Measurements from ENCODE around the gene CATSPER1. TPM values are rescaled to one million over a fixed set of nuclear protein-coding genes. Genes with fewer than 3 reads are reported as not detected.

Gene CATSPER1
- total RNA-seq, 8 experiments from 2014 or later, result 0.21 to 3.1 (median 0.35) TPM; not detected in 3

GRCh38 chr11:66002648-66003225 lies 23.5 kb downstream of the CATSPER1 start:
- 0% methylated on average over 1 to 6 of the region's 40 CpGs; no CpG with 5 or more reads in 4 of the 10 experiments for WGBS, 10 experiments
- H3K4me3 ChIP-seq, result peak overlapping the region; percentile 69 to 83 (median 75)
- in situ Hi-C loops (cut with MboI; ENCODE audit: low pct_unique_long_range_greater_than_20kb in 2 of 9, low sequenced_read_pairs in 9 of 9, unreplicated experiment in 9 of 9), result no loop called here
- H3K27ac ChIP-seq, result peak overlapping the region; percentile 97 to 99
- H3K4me1 ChIP-seq (replicated peaks in 1 of 2), result peaks cover 8 to 10% of the 10 kb centered on the region in 2 donors
- ATAC-seq (replicated peaks in 6 of 8), result peak in 5 of 8 experiments; percentile 58 to 72 (median 62)

- Histone ChIP-seq H3K27ac (peak within 1 kb of the TSS; percentile 97 to 99), H3K4me3 (peak within 1 kb of the TSS; percentile 69 to 83 (median 75)), H3K4me1 (replicated peaks in 1 of 2) (peaks cover 8 to 10% of the 10 kb centered on the region in 2 donors)
- in situ Hi-C loops (cut with MboI; ENCODE audit: low pct_unique_long_range_greater_than_20kb in 2 of 9, low sequenced_read_pairs in 9 of 9, unreplicated experiment in 9 of 9), result no loop called here
- ATAC-seq (replicated peaks in 6 of 8), result peak; percentile 81 to 89 (median 85)
- 0 to 3% (median 0%) methylated on average over 5 to 29 of the region's 55 CpGs; no CpG with 5 or more reads in 3 of the 10 experiments for WGBS, 10 experiments
Measured at GRCh38 chr11:66001942-66002647, 24.2 kb downstream of the CATSPER1 start, which contains the start of the genes BANF1 and EIF1AD. Gene BANF1 (plus strand): TSS chr11:66002503. CDS start chr11:66003251, 748 bp downstream. Gene EIF1AD (minus strand): TSS chr11:66002157. CDS start chr11:66000389, 1,768 bp downstream.

- in situ Hi-C loops (cut with MboI; ENCODE audit: low pct_unique_long_range_greater_than_20kb in 2 of 9, low sequenced_read_pairs in 9 of 9, unreplicated experiment in 9 of 9), result loop anchor here in 4 of 9 experiments (25.0 kb wide), 2 partner anchors 110 to 285 kb away; partner anchors contain the start of genes KAT5 (in 3 of the 4), RNASEH2C (in 3 of the 4), CCDC85B (in 1 of the 4) and CTSW (in 1 of the 4)
Measured at GRCh38 chr11:65997286-65997685, 29.0 kb downstream of the CATSPER1 start.

GRCh38 chr11:65992056-65992455 lies 34.2 kb downstream of the CATSPER1 start:
- ATAC-seq (replicated peaks in 6 of 8), result no peak
- WGBS, 10 experiments, result 33 to 100% (median 90%) methylated on average over 1 to 5 of the region's 5 CpGs; no CpG with 5 or more reads in 2 of the 10 experiments
- Histone ChIP-seq H3K4me1 (replicated peaks in 1 of 2) (no peaks in the 10 kb centered on the region), H3K27ac (no peak overlapping the region), H3K4me3 (no peak overlapping the region)
- in situ Hi-C loops (cut with MboI; ENCODE audit: low pct_unique_long_range_greater_than_20kb in 2 of 9, low sequenced_read_pairs in 9 of 9, unreplicated experiment in 9 of 9), result loop anchor here in 4 of 9 experiments (25.0 kb wide), 2 partner anchors 105 to 280 kb away; partner anchors contain the start of genes KAT5 (in 3 of the 4), RNASEH2C (in 3 of the 4), CCDC85B (in 1 of the 4) and CTSW (in 1 of the 4)

More at GRCh38 chr11:65997286-65997685, 29.0 kb downstream of the CATSPER1 start:
- H3K4me3 ChIP-seq, result no peak overlapping the region
- peaks cover 3 to 6% of the 10 kb centered on the region in 2 donors for H3K4me1 ChIP-seq (replicated peaks in 1 of 2)
- no peak overlapping the region for H3K27ac ChIP-seq
- 50 to 100% (median 100%) methylated on average over 1 to 2 of the region's 2 CpGs; no CpG with 5 or more reads in 2 of the 10 experiments for WGBS, 10 experiments
- no peak for ATAC-seq (replicated peaks in 6 of 8)

- in situ Hi-C loops (cut with MboI; ENCODE audit: low pct_unique_long_range_greater_than_20kb in 2 of 9, low sequenced_read_pairs in 9 of 9, unreplicated experiment in 9 of 9), result loop anchor here in 5 of 9 experiments (10.0 to 25.0 kb wide), 3 partner anchors 102 to 277 kb away; partner anchors contain the start of genes KAT5 (in 3 of the 5), RNASEH2C (in 3 of the 5), FIBP (in 2 of the 5) and CCDC85B (in 1 of the 5)
- 10 to 93% (median 25%) methylated on average over 1 to 4 of the region's 10 CpGs; no CpG with 5 or more reads in 2 of the 10 experiments for WGBS, 10 experiments
- Histone ChIP-seq H3K27ac (no peak overlapping the region), H3K4me1 (replicated peaks in 1 of 2) (no peaks in the 10 kb centered on the region), H3K4me3 (no peak overlapping the region)
- ATAC-seq (replicated peaks in 6 of 8), result peak; percentile 99 to 100 (median 99)
Measured at GRCh38 chr11:65988791-65989592, 37.3 kb downstream of the CATSPER1 start.

- ATAC-seq (replicated peaks in 6 of 8), result no peak
- in situ Hi-C loops (cut with MboI; ENCODE audit: low pct_unique_long_range_greater_than_20kb in 2 of 9, low sequenced_read_pairs in 9 of 9, unreplicated experiment in 9 of 9), result loop anchor here in 5 of 9 experiments (10.0 to 25.0 kb wide), 3 partner anchors 100 to 275 kb away; partner anchors contain the start of genes KAT5 (in 3 of the 5), RNASEH2C (in 3 of the 5), FIBP (in 2 of the 5) and CCDC85B (in 1 of the 5)
- Histone ChIP-seq H3K27ac (no peak overlapping the region), H3K4me1 (replicated peaks in 1 of 2) (no peaks in the 10 kb centered on the region), H3K4me3 (no peak overlapping the region)
- 38 to 90% (median 63%) methylated on average over 1 to 2 of the region's 9 CpGs; no CpG with 5 or more reads in 6 of the 10 experiments for WGBS, 10 experiments
Measured at GRCh38 chr11:65987336-65987735, 38.9 kb downstream of the CATSPER1 start.

GRCh38 chr11:65983589-65983987 lies 42.7 kb downstream of the CATSPER1 start:
- Histone ChIP-seq H3K4me1 (replicated peaks in 1 of 2) (no peaks in the 10 kb centered on the region), H3K4me3 (no peak overlapping the region), H3K27ac (no peak overlapping the region)
- 20 to 90% (median 79%) methylated on average over 1 to 3 of the region's 5 CpGs; no CpG with 5 or more reads in 5 of the 10 experiments for WGBS, 10 experiments
- in situ Hi-C loops (cut with MboI; ENCODE audit: low pct_unique_long_range_greater_than_20kb in 2 of 9, low sequenced_read_pairs in 9 of 9, unreplicated experiment in 9 of 9), result loop anchor here in 5 of 9 experiments (10.0 to 25.0 kb wide), 3 partner anchors 96 to 271 kb away; partner anchors contain the start of genes KAT5 (in 3 of the 5), RNASEH2C (in 3 of the 5), FIBP (in 2 of the 5) and CCDC85B (in 1 of the 5)
- ATAC-seq (replicated peaks in 6 of 8), result peak in 2 of 8 experiments; percentile 11 to 15

- WGBS, 10 experiments, result 69 to 92% (median 79%) methylated on average over 2 to 16 of the region's 22 CpGs
- peak in 2 of 8 experiments; percentile 11 to 12 for ATAC-seq (replicated peaks in 6 of 8)
- Histone ChIP-seq H3K4me3 (no peak overlapping the region), H3K4me1 (replicated peaks in 1 of 2) (no peaks in the 10 kb centered on the region), H3K27ac (no peak overlapping the region)
- in situ Hi-C loops (cut with MboI; ENCODE audit: low pct_unique_long_range_greater_than_20kb in 2 of 9, low sequenced_read_pairs in 9 of 9, unreplicated experiment in 9 of 9), result loop anchor here in 5 of 9 experiments (10.0 to 25.0 kb wide), 3 partner anchors 96 to 271 kb away; partner anchors contain the start of genes KAT5 (in 3 of the 5), RNASEH2C (in 3 of the 5), FIBP (in 2 of the 5) and CCDC85B (in 1 of the 5)
Measured at GRCh38 chr11:65982824-65983588, 43.3 kb downstream of the CATSPER1 start.

- WGBS, 10 experiments, result 52 to 100% (median 78%) methylated on average over 1 to 8 of the region's 16 CpGs; no CpG with 5 or more reads in 3 of the 10 experiments
- H3K4me1 ChIP-seq (replicated peaks in 1 of 2), result no peaks in the 10 kb centered on the region
- ATAC-seq (replicated peaks in 6 of 8), result peak in 6 of 8 experiments; percentile 6 to 32 (median 22)
- H3K4me3 ChIP-seq, result no peak overlapping the region
- no peak overlapping the region for H3K27ac ChIP-seq
- in situ Hi-C loops (cut with MboI; ENCODE audit: low pct_unique_long_range_greater_than_20kb in 2 of 9, low sequenced_read_pairs in 9 of 9, unreplicated experiment in 9 of 9), result loop anchor here in 5 of 9 experiments (10.0 to 25.0 kb wide), 3 partner anchors 95 to 270 kb away; partner anchors contain the start of genes KAT5 (in 3 of the 5), RNASEH2C (in 3 of the 5), FIBP (in 2 of the 5) and CCDC85B (in 1 of the 5)
Measured at GRCh38 chr11:65981972-65982823, 44.1 kb downstream of the CATSPER1 start.

GRCh38 chr11:65981101-65981740 lies 45.1 kb downstream of the CATSPER1 start:
- in situ Hi-C loops (cut with MboI; ENCODE audit: low pct_unique_long_range_greater_than_20kb in 2 of 9, low sequenced_read_pairs in 9 of 9, unreplicated experiment in 9 of 9), result loop anchor here in 5 of 9 experiments (10.0 to 25.0 kb wide), 3 partner anchors 94 to 269 kb away; partner anchors contain the start of genes KAT5 (in 3 of the 5), RNASEH2C (in 3 of the 5), FIBP (in 2 of the 5) and CCDC85B (in 1 of the 5)
- WGBS, 10 experiments, result 70 to 100% (median 86%) methylated on average over 2 to 5 of the region's 12 CpGs; no CpG with 5 or more reads in 6 of the 10 experiments
- Histone ChIP-seq H3K27ac (no peak overlapping the region), H3K4me1 (replicated peaks in 1 of 2) (no peaks in the 10 kb centered on the region), H3K4me3 (no peak overlapping the region)
- peak in 4 of 8 experiments; percentile 4 to 17 (median 12) for ATAC-seq (replicated peaks in 6 of 8)
